Endothelial cell of umbilical vein (primary cell): Measurements from ENCODE around the gene GCDH. TPM values are rescaled to one million over a fixed set of nuclear protein-coding genes. Genes with fewer than 3 reads are reported as not detected.
"Not testable (repeated sequence)": the region's sequence is repeated elsewhere in the genome, so short reads cannot be mapped to it uniquely, and the experiment has no call there.

Experiments used
- BruUV-seq: library from RNA; stranded (reverse); fragments of 400-500 nt; replicated peaks from 2 replicates; lab custom pipeline; 2021; lab: Mats Ljungman, UMichigan
- CTCF ChIA-PET: fragments of 300-600, 350-600 bp; sonication (Branson Sonifier 250); formaldehyde crosslinking; loops from one replicate; lab custom pipeline; 2021; ENCODE audit warnings: antibody characterized with exemption, inconsistent platforms; lab: Charles Lee
- POLR2A ChIA-PET: fragments of 300-600, 350-600 bp; sonication (Branson Sonifier 250); formaldehyde crosslinking; loops from one replicate; lab custom pipeline; 2021; ENCODE audit warnings: antibody characterized with exemption, inconsistent platforms; lab: Charles Lee
- DNase-seq: peaks from one replicate; pipeline ENCODE4 v3.0.0-alpha.2; 2011; ENCODE audit warnings: low read depth, low spot score
- FAIRE-seq: peaks from 2 replicates; lab custom pipeline; 2011; peaks lifted over from hg19 to GRCh38; lab: Jason Lieb, UNC
- H2AFZ ChIP-seq: 2 replicates; pipeline ENCODE4 v1.6.0; 2012; ENCODE audit warnings: low read depth, low read length, control low read depth, inconsistent platforms
- H3K27ac ChIP-seq: 2 replicates; pipeline ENCODE4 v1.5.1; 2011; ENCODE audit warnings: low read depth, mild to moderate bottlenecking, control low read depth, low read length, moderate library complexity; ENCODE audit not compliant: insufficient read depth
- H3K27me3 ChIP-seq, 2 experiments: 2 replicates each; pipeline versions ENCODE4 v1.6.0 to v1.6.1; 2011; ENCODE audit warnings: low read length in 2 of 2, mixed read lengths in 1 of 2; ENCODE audit not compliant: control insufficient read depth in 2 of 2, insufficient read depth in 2 of 2
- H3K36me3 ChIP-seq, 2 experiments: 2 replicates in 1 of 2; 3 replicates in 1 of 2; pipeline ENCODE4 v1.5.1; 2011; ENCODE audit warnings: low read length in 2 of 2, mild to moderate bottlenecking in 1 of 2, moderate library complexity in 1 of 2; ENCODE audit not compliant: control insufficient read depth in 2 of 2, insufficient read depth in 2 of 2; ENCODE audit errors: extremely low read depth in 1 of 2
- H3K4me1 ChIP-seq: 3 replicates; pipeline ENCODE4 v1.5.1; 2011; ENCODE audit warnings: mild to moderate bottlenecking, low read length; ENCODE audit not compliant: control insufficient read depth, insufficient read depth; ENCODE audit errors: extremely low read depth
- H3K4me2 ChIP-seq: 2 replicates; pipeline ENCODE4 v1.6.1; 2011; ENCODE audit warnings: low read length, control low read depth, mixed read lengths; ENCODE audit not compliant: insufficient read depth
- H3K4me3 ChIP-seq, 3 experiments: fragments of 200-600 bp in 1 of 3; sonication (generic), shearing (Covaris generic) in 1 of 3; replicated peaks in 1 of 3; 2 replicates each; pipeline ENCODE4 v1.5.1; 2011 to 2016; ENCODE audit warnings: control low read depth in 3 of 3, low read length in 3 of 3, mild to moderate bottlenecking in 2 of 3, inconsistent platforms in 1 of 3, low read depth in 1 of 3, moderate library complexity in 1 of 3; ENCODE audit not compliant: insufficient read depth in 1 of 3
- H3K79me2 ChIP-seq: 2 replicates; pipeline ENCODE4 v1.6.0; 2012; ENCODE audit warnings: low read length, inconsistent platforms; ENCODE audit not compliant: control insufficient read depth, insufficient read depth
- H3K9ac ChIP-seq: replicated peaks from 2 replicates; pipeline ENCODE3; 2011; ENCODE audit warnings: low read length, control low read depth; ENCODE audit not compliant: insufficient read depth; ENCODE audit errors: extremely low read depth
- H3K9me1 ChIP-seq: replicated peaks from 3 replicates; pipeline ENCODE4 v1.6.0; 2011; ENCODE audit warnings: mild to moderate bottlenecking, low read length; ENCODE audit not compliant: control insufficient read depth, insufficient read depth; ENCODE audit errors: extremely low read depth
- H3K9me3 ChIP-seq: replicated peaks from 2 replicates; pipeline ENCODE4 v1.5.1; 2012; ENCODE audit warnings: low read length, inconsistent platforms; ENCODE audit not compliant: control insufficient read depth, insufficient read depth
- H4K20me1 ChIP-seq: replicated peaks from 2 replicates; pipeline ENCODE3; 2011; ENCODE audit warnings: mild to moderate bottlenecking, low read length; ENCODE audit not compliant: control insufficient read depth, insufficient read depth; ENCODE audit errors: extremely low read depth
- CTCF ChIP-seq, 2 donors: IDR thresholded peaks; 1 replicate in 1 of 2; 2 replicates in 1 of 2; pipeline ENCODE4 v1.5.1; 2011; ENCODE audit warnings: low read length in 2 of 2, mild to moderate bottlenecking in 2 of 2, moderate library complexity in 2 of 2, control low read depth in 1 of 2, inconsistent platforms in 1 of 2, low read depth in 1 of 2; ENCODE audit not compliant: insufficient read depth in 1 of 2; ENCODE audit errors: extremely low read depth in 1 of 2
- FOS ChIP-seq: IDR thresholded peaks from 2 replicates; pipeline ENCODE4 v1.6.1; 2011; ENCODE audit warnings: mild to moderate bottlenecking, low read length, moderate library complexity, borderline replicate concordance; ENCODE audit not compliant: insufficient read depth
- JUN ChIP-seq: IDR thresholded peaks from 2 replicates; pipeline ENCODE4 v1.6.1; 2011; ENCODE audit warnings: borderline replicate concordance, low read depth; ENCODE audit not compliant: insufficient read length, insufficient read depth
- POLR2AphosphoS5 ChIP-seq: IDR thresholded peaks from 2 replicates; pipeline ENCODE4 v1.6.1; 2012; ENCODE audit warnings: low read depth, mild to moderate bottlenecking, control low read depth, low read length, moderate library complexity; ENCODE audit not compliant: insufficient read depth
- dilution Hi-C: fragments of 300-500 bp; cut with MboI; formaldehyde crosslinking; loops from one replicate; pipeline ENCODE4 v1.15.0; 2019; ENCODE audit warnings: low sequenced_read_pairs; ENCODE audit not compliant: extremely low pct_ligation_motif_present
- intact Hi-C: fragments of 100-400 bp; cut with micrococcal nuclease; formaldehyde crosslinking; loops from one replicate; pipeline ENCODE4 v1.10.0; 2022
- polyA plus RNA-seq, 4 experiments: library from polyadenylated mRNA; depleted of rRNA in 3 of 4; stranded (reverse) in 3 of 4; unstranded in 1 of 4; fragments of >200 nt; gene quantifications; 2 replicates each; pipeline versions ENCODE4 v1.2.1 to v1.2.3, GENCODE V29; 2011 to 2012; ENCODE audit warnings: missing spikeins in 1 of 4
- total RNA-seq: library from RNA; stranded (reverse); gene quantifications from 2 replicates; pipeline ENCODE4 v1.2.3, GENCODE V29; 2021

Gene GCDH
- total and polyA plus RNA-seq, 2 donors (not counting 3 experiments of a cell fraction or from before 2014, with no cell fraction given) = 27.3 to 35.8 TPM

- BruUV-seq, H3K79me2 ChIP-seq, H3K27me3 ChIP-seq, H3K27ac ChIP-seq, H3K36me3 ChIP-seq, H3K9ac ChIP-seq, H3K9me3 ChIP-seq, FAIRE-seq, H3K9me1 ChIP-seq, H4K20me1 ChIP-seq, dilution Hi-C loops, H3K4me1 ChIP-seq, H3K4me3 ChIP-seq, DNase-seq: not testable (repeated sequence)
- intact Hi-C loops = loop anchor here (2.0 kb wide), 1 partner anchor 48 kb away; the partner anchor contains the start of gene CALR
- H2AFZ ChIP-seq = peak overlapping the region; percentile 36
- POLR2A ChIA-PET = interaction anchor here (0.5 to 1.1 kb wide), 4 partner anchors 8 to 29 kb away, joined by 3 to 5 read pairs (median 4); partner anchors contain the start of gene SYCE2
- CTCF ChIA-PET = interaction anchor here (0.9 to 2.1 kb wide), 5 partner anchors 9 to 75 kb away, joined by 3 to 12 read pairs (median 5); partner anchors contain the start of gene DNASE2
- H3K4me2 ChIP-seq = peak overlapping the region; percentile 86
These were observed 617 bp upstream of the GCDH start for GRCh38 chr19:12890299-12890786.

DNA sequence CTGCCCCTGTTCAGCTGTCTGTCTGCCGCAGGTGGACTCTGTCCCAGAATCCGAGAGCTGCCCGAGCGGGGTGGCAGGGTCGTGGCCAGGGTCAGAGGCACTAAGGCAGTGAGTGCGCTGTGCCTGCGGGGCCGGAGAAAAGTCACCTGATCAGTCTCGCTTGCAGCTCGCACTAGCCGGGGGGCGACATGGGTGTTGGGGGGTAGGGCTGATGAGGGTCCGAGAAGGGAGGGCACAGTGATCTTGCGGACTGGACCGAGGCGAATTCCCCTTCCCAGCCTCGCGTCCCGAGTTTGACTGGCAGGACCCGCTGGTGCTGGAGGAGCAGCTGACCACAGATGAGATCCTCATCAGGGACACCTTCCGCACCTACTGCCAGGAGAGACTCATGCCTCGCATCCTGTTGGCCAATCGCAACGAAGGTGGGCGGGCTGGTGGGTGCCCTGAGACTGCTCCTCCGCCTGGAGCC is 627 bp downstream of the GCDH start:
- FAIRE-seq = no peak
- H3K27ac ChIP-seq = no peak overlapping the region
- POLR2A ChIA-PET = interaction anchor here (0.5 to 1.1 kb wide), 3 partner anchors 10 to 204 kb away, joined by 3 to 8 read pairs (median 4); no protein-coding TSS in a partner anchor

More for the DNA sequence above, 627 bp downstream of the GCDH start:
- Histone ChIP-seq H3K27me3 (peaks cover 0 to 2% of the 10 kb centered on the region in 2 experiments), H3K4me2 (peak overlapping the region; percentile 86), H3K4me1 (peaks cover 10% of the 10 kb centered on the region), H3K9me1 (no peaks in the 10 kb centered on the region), H3K4me3 (peak overlapping the region; percentile 40 to 79 (median 68)), H3K9ac (peak overlapping the region; percentile 61), H2AFZ (peak overlapping the region; percentile 97), H4K20me1 (no peaks in the 10 kb centered on the region), H3K9me3 (no peaks in the 10 kb centered on the region), H3K36me3 (peaks cover 0 to 5% of the 10 kb centered on the region in 2 experiments), H3K79me2 (no peaks in the 10 kb centered on the region)
- dilution Hi-C loops (no loop called here), intact Hi-C loops (loop anchor here (2.0 kb wide), 1 partner anchor 47 kb away; the partner anchor contains the start of gene CALR)
- TSS peak; percentile 19 for BruUV-seq
- no peak for TF ChIP-seq FOS
- no peak for TF ChIP-seq POLR2AphosphoS5
- TF ChIP-seq JUN = no peak
- TF ChIP-seq CTCF (IDR thresholded peaks at IDR 0.05; ENCODE audit: extremely low read depth in 1 of 2, insufficient read depth in 1 of 2, low read depth in 1 of 2, low read length in 2 of 2) = no peak
- CTCF ChIA-PET = interaction anchor here (0.8 to 2.1 kb wide), 6 partner anchors 10 to 74 kb away, joined by 3 to 12 read pairs (median 4); partner anchors contain the start of genes DNASE2 and FARSA
- no peak for DNase-seq
